ENCODE measurements around the gene CD207. TPM values are rescaled to one million over a fixed set of nuclear protein-coding genes. Genes with fewer than 3 reads are reported as not detected.

The CD207 gene
- total RNA-seq, 2 donors from 2014 or later, result 0.27 TPM; not detected in 1

DNA sequence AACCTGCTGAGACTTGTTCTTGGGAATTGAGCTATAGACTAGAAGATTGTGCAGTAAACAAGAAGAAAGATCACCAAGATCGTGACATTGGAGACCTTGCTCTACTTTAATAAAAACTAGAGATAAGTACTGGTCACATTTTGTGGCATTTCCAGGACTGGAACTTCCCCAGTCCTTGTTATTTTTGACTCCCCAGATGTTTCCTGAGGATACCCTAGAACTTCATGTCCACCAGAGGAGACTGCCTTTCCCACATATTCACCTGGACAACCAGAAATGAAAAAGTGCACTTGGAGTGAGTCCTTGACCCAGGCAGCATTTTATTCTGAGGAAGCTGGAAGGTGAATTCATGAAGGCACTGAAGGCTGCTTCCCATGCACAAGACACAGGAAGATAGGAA is 5.7 kb downstream of the CD207 start:
- DNase-seq (ENCODE audit: low spot score) (no peak), ATAC-seq (ENCODE audit: insufficient number of reproducible peaks, low FRiP score, low read depth) (no peak)
- H3K27ac ChIP-seq, result no peak overlapping the region
- no peaks in the 10 kb centered on the region for H3K27me3 ChIP-seq (replicated peaks; ENCODE audit: insufficient read depth)
- H3K4me1 ChIP-seq (ENCODE audit: control insufficient read depth in 1 of 2, low read depth in 2 of 2), result no peaks in the 10 kb centered on the region
- H3K9me3 ChIP-seq, result no peaks in the 10 kb centered on the region
- H3K36me3 ChIP-seq, result no peaks in the 10 kb centered on the region
- H3K4me3 ChIP-seq, result no peak overlapping the region
- no peak for TF ChIP-seq CTCF (IDR thresholded peaks at IDR 0.05)

- ATAC-seq (ENCODE audit: insufficient number of reproducible peaks, low FRiP score, low read depth), result no peak
Observed at GRCh38 chr2:70828914-70829824, 6.4 kb downstream of the CD207 start.

DNA sequence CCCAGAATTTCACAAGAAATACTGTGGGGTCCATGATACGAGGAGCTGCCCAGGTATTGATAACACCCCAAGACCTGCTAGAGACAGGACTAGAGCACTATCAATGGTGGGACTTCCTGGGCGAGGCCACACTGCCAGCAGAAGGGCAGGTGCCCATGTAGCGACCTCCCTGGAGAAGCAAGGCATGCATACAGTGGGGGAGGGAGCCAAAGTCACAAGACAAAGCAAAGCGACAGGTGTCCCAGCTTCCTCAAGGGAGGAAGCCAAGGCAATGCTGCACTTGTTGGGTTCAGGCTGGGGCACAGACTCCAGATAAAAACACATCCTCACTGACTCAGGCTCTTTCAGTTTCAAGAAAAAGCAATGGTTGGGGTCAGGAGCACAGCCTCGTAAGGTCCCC is 7.5 kb downstream of the CD207 start:
- DNase-seq (ENCODE audit: low spot score), result no peak
- ATAC-seq (ENCODE audit: insufficient number of reproducible peaks, low FRiP score, low read depth), result no peak
- H3K36me3 ChIP-seq, result no peaks in the 10 kb centered on the region
- no peak for TF ChIP-seq CTCF (IDR thresholded peaks at IDR 0.05)
- H3K9me3 ChIP-seq, result no peaks in the 10 kb centered on the region
- no peaks in the 10 kb centered on the region for H3K4me1 ChIP-seq (ENCODE audit: control insufficient read depth in 1 of 2, low read depth in 2 of 2)
- no peaks in the 10 kb centered on the region for H3K27me3 ChIP-seq (replicated peaks; ENCODE audit: insufficient read depth)
- H3K4me3 ChIP-seq, result no peak overlapping the region
- H3K27ac ChIP-seq, result no peak overlapping the region

More at GRCh38 chr2:70828914-70829824, 6.4 kb downstream of the CD207 start:
- Histone ChIP-seq H3K4me3 (no peak overlapping the region), H3K4me1 (ENCODE audit: control insufficient read depth in 1 of 2, low read depth in 2 of 2) (no peaks in the 10 kb centered on the region), H3K9me3 (no peaks in the 10 kb centered on the region), H3K27me3 (replicated peaks; ENCODE audit: insufficient read depth) (no peaks in the 10 kb centered on the region), H3K27ac (no peak overlapping the region), H3K36me3 (no peaks in the 10 kb centered on the region)
- no peak for TF ChIP-seq CTCF (IDR thresholded peaks at IDR 0.05)
- DNase-seq (ENCODE audit: low spot score), result no peak

GRCh38 chr2:70827388-70827787 is 8.2 kb downstream of the CD207 start:
- TF ChIP-seq CTCF (IDR thresholded peaks at IDR 0.05), result no peak
- Histone ChIP-seq H3K4me3 (no peak overlapping the region), H3K36me3 (no peaks in the 10 kb centered on the region), H3K4me1 (ENCODE audit: control insufficient read depth in 1 of 2, low read depth in 2 of 2) (no peaks in the 10 kb centered on the region), H3K9me3 (no peaks in the 10 kb centered on the region), H3K27ac (no peak overlapping the region), H3K27me3 (replicated peaks; ENCODE audit: insufficient read depth) (no peaks in the 10 kb centered on the region)
- no peak for ATAC-seq (ENCODE audit: insufficient number of reproducible peaks, low FRiP score, low read depth)
- no peak for DNase-seq (ENCODE audit: low spot score)

DNA sequence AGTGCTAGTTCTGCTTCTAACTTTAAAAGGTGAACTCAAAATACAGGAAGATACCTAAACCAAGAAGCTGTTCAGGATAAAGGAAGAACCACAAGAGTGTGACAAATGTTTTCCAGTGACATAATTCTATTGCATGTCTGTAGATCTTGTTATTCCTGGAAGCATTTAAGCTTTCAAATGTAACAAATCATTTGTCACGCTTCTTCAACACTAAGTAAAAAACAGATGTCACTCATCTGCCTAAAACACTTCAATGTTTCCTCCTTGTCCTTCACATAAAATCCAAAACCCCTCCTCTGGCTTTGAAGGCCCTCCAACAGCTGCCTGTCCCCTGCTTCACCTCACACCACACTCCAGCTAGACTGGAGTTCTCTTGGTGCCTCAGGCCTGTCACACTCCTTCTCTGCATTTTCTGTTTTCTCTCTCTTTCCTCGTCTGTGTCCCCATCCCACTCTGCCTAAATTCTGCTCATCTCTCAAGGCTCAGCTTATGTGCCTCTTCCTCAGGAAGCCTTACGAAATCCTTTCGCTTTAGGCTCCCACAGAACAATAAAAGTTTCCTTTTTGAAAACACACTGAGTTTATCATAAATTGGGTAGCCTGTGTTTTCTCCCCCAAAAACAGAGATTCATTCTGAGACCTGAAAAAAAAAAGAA is 8.8 kb downstream of the CD207 start:
- H3K27ac ChIP-seq, result no peak overlapping the region
- no peak overlapping the region for H3K4me3 ChIP-seq
- DNase-seq (ENCODE audit: low spot score) (no peak), ATAC-seq (ENCODE audit: insufficient number of reproducible peaks, low FRiP score, low read depth) (no peak)
- no peaks in the 10 kb centered on the region for H3K4me1 ChIP-seq (ENCODE audit: control insufficient read depth in 1 of 2, low read depth in 2 of 2)
- no peaks in the 10 kb centered on the region for H3K9me3 ChIP-seq
- no peaks in the 10 kb centered on the region for H3K27me3 ChIP-seq (replicated peaks; ENCODE audit: insufficient read depth)
- H3K36me3 ChIP-seq, result no peaks in the 10 kb centered on the region
- no peak for TF ChIP-seq CTCF (IDR thresholded peaks at IDR 0.05)

All from thoracic aorta (tissue), 2 donors.